Fibroblast of mammary gland (primary cell): ENCODE measurements around the gene FRAS1.
"Not testable (repeated sequence)": the region's sequence is repeated elsewhere in the genome, so short reads cannot be mapped to it uniquely, and the experiment has no call there.

Experiments
- DNase-seq: peaks from one replicate; pipeline ENCODE4 v3.0.0-alpha.2; 2010; ENCODE audit warnings: low read depth
- H3K4me3 ChIP-seq: 2 replicates; pipeline ENCODE4 v1.5.1; 2011; ENCODE audit warnings: low read depth, mild to moderate bottlenecking, low read length, moderate library complexity; ENCODE audit not compliant: control insufficient read depth
- CTCF ChIP-seq: conservative IDR thresholded peaks from 2 replicates; pipeline ENCODE4 v1.5.1; 2011; ENCODE audit warnings: low read depth, low read length, inconsistent platforms; ENCODE audit not compliant: control insufficient read depth, insufficient read depth

The FRAS1 gene

GRCh38 chr4:78250500-78250899 lies 193.4 kb downstream of the FRAS1 start:
- TF ChIP-seq CTCF: no peak
- no peak overlapping the region for H3K4me3 ChIP-seq
- DNase-seq: no peak

DNA sequence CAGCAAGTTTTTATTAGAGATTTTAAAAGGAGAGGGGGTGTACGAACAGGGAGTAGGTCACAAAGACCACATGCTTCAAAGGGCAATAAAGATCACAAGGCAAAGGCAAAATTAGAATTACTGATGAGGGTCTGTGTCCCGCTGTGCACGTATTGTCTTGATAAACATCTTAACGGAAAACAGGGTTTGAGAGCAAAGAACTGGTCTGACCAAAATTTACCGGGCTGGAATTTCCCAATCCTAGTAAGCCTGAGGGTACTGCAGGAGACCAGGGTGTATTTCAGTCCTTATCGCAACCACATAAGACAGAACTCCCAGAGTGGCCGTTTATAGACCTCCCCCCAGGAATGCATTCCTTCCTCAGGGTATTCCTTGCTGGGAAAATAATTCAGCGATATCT lies 195.7 kb downstream of the FRAS1 start:
- DNase-seq, H3K4me3 ChIP-seq: not testable (repeated sequence)

GRCh38 chr4:78254893-78255292 lies 197.8 kb downstream of the FRAS1 start:
- no peak for TF ChIP-seq CTCF

DNA sequence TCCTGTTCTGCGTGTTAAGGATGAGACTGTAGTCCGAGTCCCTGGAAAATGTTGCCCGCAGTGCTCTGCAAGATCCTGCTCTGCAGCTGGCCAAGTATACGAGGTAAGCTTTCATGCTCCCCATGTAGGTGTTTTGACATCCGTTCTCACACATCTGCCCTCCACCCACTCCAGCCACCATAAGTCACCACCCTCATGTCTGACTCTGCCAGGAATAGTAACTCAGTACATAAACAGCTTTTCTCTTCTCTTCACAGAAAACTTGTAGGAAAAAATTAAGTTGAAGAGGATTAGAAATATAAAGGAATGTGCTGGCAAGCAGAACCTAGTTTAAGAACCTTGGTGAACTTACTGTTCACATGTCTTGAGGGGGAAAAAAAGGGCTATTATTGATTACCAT lies 207.9 kb downstream of the FRAS1 start:
- no peak overlapping the region for H3K4me3 ChIP-seq
- DNase-seq: no peak
- TF ChIP-seq CTCF: no peak

More at GRCh38 chr4:78254893-78255292, 197.8 kb downstream of the FRAS1 start:
- no peak for DNase-seq
- H3K4me3 ChIP-seq: no peak overlapping the region

GRCh38 chr4:78267790-78268189 lies 210.7 kb downstream of the FRAS1 start:
- DNase-seq: no peak
- TF ChIP-seq CTCF: no peak
- H3K4me3 ChIP-seq: no peak overlapping the region

- no peak for TF ChIP-seq CTCF
- no peak for DNase-seq
- H3K4me3 ChIP-seq: no peak overlapping the region
Observed at GRCh38 chr4:78268597-78268996, 211.5 kb downstream of the FRAS1 start.

DNA sequence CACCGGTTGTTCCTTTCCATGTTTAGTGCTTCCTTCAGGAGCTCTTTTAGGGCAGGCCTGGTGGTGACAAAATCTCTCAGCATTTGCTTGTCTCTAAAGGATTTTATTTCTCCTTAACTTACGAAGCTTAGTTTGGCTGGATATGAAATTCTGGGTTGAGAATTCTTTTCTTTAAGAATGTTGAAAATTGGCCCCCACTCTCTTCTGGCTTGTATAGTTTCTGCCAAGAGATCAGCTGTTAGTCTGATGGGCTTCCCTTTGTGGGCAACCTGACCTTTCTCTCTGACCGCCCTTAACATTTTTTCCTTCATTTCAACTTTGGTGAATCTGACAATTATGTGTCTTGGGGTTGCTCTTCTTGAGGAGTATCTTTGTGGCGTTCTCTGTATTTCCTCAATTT lies 218.3 kb downstream of the FRAS1 start:
- not testable (repeated sequence) for H3K4me3 ChIP-seq, DNase-seq

- no peak for DNase-seq
- H3K4me3 ChIP-seq: no peak overlapping the region
- TF ChIP-seq CTCF: no peak
Observed at GRCh38 chr4:78286281-78286680, 229.2 kb downstream of the FRAS1 start.
